Neural progenitor cell (in vitro differentiated cells): Measurements from ENCODE around the gene SH2B2.

Experiments
- CTCF ChIP-seq: fragments of 200-600 bp; sonication (generic); IDR thresholded peaks from 2 replicates; pipeline ENCODE4 v1.5.1; 2017; ENCODE audit warnings: antibody characterized with exemption, mild to moderate bottlenecking
- EZH2phosphoT487 ChIP-seq: fragments of 200-600 bp; sonication (generic); IDR thresholded peaks from 2 replicates; pipeline ENCODE4 v1.6.1; 2017; ENCODE audit warnings: antibody characterized with exemption

GRCh38 chr7:102275123-102275703 is 11.5 kb upstream of the SH2B2 start:
- TF ChIP-seq CTCF (no peak), EZH2phosphoT487 (no peak)
